ENCODE data around the gene NGF. TPM values are rescaled to one million over a fixed set of nuclear protein-coding genes. Genes with fewer than 3 reads are reported as not detected.

The NGF gene
- total and polyA plus RNA-seq, 2 experiments from 2014 or later = 0.37 to 2.6 TPM

DNA sequence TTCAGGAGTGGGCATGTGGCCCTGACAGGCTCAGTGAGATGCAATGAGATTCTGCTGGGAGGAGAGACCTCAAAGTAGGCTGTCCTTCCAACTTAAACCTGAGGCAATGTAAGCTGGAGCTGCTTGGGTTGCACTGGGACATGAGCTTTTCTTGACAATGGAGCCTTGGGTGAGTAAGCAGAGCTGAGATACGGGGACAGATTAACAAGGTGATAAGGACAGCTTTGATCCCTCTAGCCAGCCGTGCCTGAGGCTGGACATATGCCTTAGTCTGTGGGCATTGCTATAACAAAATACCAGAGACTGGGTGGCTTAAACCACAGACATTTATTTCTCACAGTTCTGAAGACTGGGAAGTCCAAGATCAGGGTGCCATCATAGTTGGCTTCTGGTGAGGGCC, 18.3 kb upstream of the NGF start:
- H3K9me2 ChIP-seq (replicated peaks; ENCODE audit: insufficient read depth) = no peaks in the 10 kb centered on the region
- H3K4me3 ChIP-seq = no peak overlapping the region
- H3K9me3 ChIP-seq (ENCODE audit: low read depth) = no peaks in the 10 kb centered on the region
- no peak for TF ChIP-seq EZH2phosphoT487 (IDR thresholded peaks at IDR 0.05; ENCODE audit: low read depth, severe bottlenecking, unreplicated experiment)
- no peak for TF ChIP-seq CTCF (IDR thresholded peaks at IDR 0.05; ENCODE audit: poor library complexity)
- no peak for TF ChIP-seq EZH2 (IDR thresholded peaks at IDR 0.05; ENCODE audit: borderline replicate concordance)
- 17% methylated on average over 2 of the region's 2 CpGs for WGBS (ENCODE audit: low lambda C conversion rate, missing lambda C conversion rate)
- no peak for DNase-seq (ENCODE audit: low spot score)
- no peak overlapping the region for H2AFZ ChIP-seq
- H3K79me2 ChIP-seq = no peaks in the 10 kb centered on the region
- no peak overlapping the region for H3K4me2 ChIP-seq
- no peaks in the 10 kb centered on the region for H4K20me1 ChIP-seq (ENCODE audit: insufficient read depth, poor library complexity, severe bottlenecking)
- H3K36me3 ChIP-seq (replicated peaks; ENCODE audit: insufficient read depth, low read depth) = no peaks in the 10 kb centered on the region
- no peaks in the 10 kb centered on the region for H3K27me3 ChIP-seq
- no peak overlapping the region for H3K27ac ChIP-seq
- H3K4me1 ChIP-seq (ENCODE audit: insufficient read depth) = peaks cover 5% of the 10 kb centered on the region

GRCh38 chr1:115355069-115355468, 17.0 kb upstream of the NGF start:
- no peaks in the 10 kb centered on the region for H3K36me3 ChIP-seq (replicated peaks; ENCODE audit: insufficient read depth, low read depth)
- 14% methylated on average over 2 of the region's 2 CpGs for WGBS (ENCODE audit: low lambda C conversion rate, missing lambda C conversion rate)

GRCh38 chr1:115351143-115351542, 13.1 kb upstream of the NGF start:
- H4K20me1 ChIP-seq (ENCODE audit: insufficient read depth, poor library complexity, severe bottlenecking) = no peaks in the 10 kb centered on the region
- WGBS (ENCODE audit: low lambda C conversion rate, missing lambda C conversion rate) = 82% methylated on average over 5 of the region's 5 CpGs

More at GRCh38 chr1:115355069-115355468, 17.0 kb upstream of the NGF start:
- Histone ChIP-seq H4K20me1 (ENCODE audit: insufficient read depth, poor library complexity, severe bottlenecking) (no peaks in the 10 kb centered on the region), H3K4me1 (ENCODE audit: insufficient read depth) (peaks cover 5% of the 10 kb centered on the region), H3K9me3 (ENCODE audit: low read depth) (no peaks in the 10 kb centered on the region), H3K27me3 (no peaks in the 10 kb centered on the region), H2AFZ (no peak overlapping the region), H3K4me3 (no peak overlapping the region), H3K4me2 (no peak overlapping the region), H3K9me2 (replicated peaks; ENCODE audit: insufficient read depth) (no peaks in the 10 kb centered on the region), H3K79me2 (no peaks in the 10 kb centered on the region), H3K27ac (no peak overlapping the region)
- TF ChIP-seq EZH2phosphoT487 (IDR thresholded peaks at IDR 0.05; ENCODE audit: low read depth, severe bottlenecking, unreplicated experiment) (no peak), EZH2 (IDR thresholded peaks at IDR 0.05; ENCODE audit: borderline replicate concordance) (no peak), CTCF (IDR thresholded peaks at IDR 0.05; ENCODE audit: poor library complexity) (no peak)
- DNase-seq (ENCODE audit: low spot score) = no peak

More at GRCh38 chr1:115351143-115351542, 13.1 kb upstream of the NGF start:
- H3K4me3 ChIP-seq = no peak overlapping the region
- TF ChIP-seq CTCF (IDR thresholded peaks at IDR 0.05; ENCODE audit: poor library complexity) (no peak), EZH2 (IDR thresholded peaks at IDR 0.05; ENCODE audit: borderline replicate concordance) (no peak), EZH2phosphoT487 (IDR thresholded peaks at IDR 0.05; ENCODE audit: low read depth, severe bottlenecking, unreplicated experiment) (no peak)
- H3K79me2 ChIP-seq = no peaks in the 10 kb centered on the region
- H3K4me2 ChIP-seq = no peak overlapping the region
- no peaks in the 10 kb centered on the region for H3K27me3 ChIP-seq
- no peak overlapping the region for H3K27ac ChIP-seq
- no peaks in the 10 kb centered on the region for H3K9me2 ChIP-seq (replicated peaks; ENCODE audit: insufficient read depth)
- no peaks in the 10 kb centered on the region for H3K9me3 ChIP-seq (ENCODE audit: low read depth)
- DNase-seq (ENCODE audit: low spot score) = no peak
- no peak overlapping the region for H2AFZ ChIP-seq
- peaks cover 5% of the 10 kb centered on the region for H3K4me1 ChIP-seq (ENCODE audit: insufficient read depth)
- no peaks in the 10 kb centered on the region for H3K36me3 ChIP-seq (replicated peaks; ENCODE audit: insufficient read depth, low read depth)
